CD4-positive, alpha-beta T cell treated with Interleukin-15 for 1 hour (primary cell): ENCODE results near the gene HYDIN.
"Not testable (repeated sequence)": the region's sequence is repeated elsewhere in the genome, so short reads cannot be mapped to it uniquely, and the experiment has no call there.

Experiments used
- DNase-seq: peaks from one replicate; pipeline ENCODE4 v3.0.0-alpha.2; 2020

HYDIN gene

DNA sequence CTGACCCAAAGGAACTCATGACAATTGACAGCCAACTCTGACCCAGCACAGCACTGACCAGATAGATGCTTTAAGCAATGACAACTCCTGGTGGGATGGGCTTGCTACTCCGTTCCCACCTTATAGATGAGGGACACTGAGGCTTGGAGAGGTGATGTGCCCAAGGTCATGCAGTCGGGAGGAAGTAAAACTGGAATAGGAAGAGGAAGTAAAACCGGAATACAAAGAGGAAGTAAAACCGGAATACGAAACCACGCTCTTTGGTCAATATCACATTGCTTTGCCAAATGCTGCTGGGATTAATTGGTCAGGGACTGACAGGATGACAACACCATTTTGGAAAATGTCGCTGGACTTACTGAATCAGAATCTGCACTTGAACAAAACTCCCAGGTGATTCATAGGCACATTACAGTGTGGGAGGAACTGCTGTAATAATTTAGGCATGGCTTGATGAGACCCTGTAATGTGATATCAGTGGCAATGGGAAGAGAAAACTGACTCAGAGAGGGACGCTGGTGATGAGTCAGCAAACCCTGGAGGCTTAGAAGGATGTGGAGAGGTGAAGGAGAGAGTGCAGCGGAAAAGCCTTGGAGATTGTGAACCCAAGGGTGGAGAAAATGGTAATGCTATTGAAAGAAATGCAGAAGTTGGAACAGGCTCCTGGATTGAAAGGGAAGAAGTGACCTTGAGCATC, 243.4 kb downstream of the HYDIN start:
- DNase-seq = not testable (repeated sequence)

DNA sequence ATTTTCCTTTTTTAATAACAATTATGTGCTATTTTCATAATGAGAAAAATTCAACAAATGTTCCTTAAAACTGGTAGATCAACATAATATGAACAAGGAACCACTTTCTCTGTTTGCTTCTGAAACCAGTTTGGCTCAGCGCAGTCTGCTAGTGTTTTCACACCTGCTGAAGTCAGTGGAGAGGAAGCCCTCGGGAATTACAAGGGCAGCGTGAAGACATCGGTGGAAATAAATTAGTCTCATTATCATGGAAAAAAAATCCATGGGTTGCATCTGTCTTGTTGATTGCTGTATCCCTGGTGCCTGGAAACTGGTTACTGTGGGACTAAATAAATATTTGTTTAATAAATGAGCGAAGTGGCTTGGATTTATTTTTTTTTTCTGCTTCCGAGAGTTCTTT, 245.8 kb downstream of the HYDIN start:
- not testable (repeated sequence) for DNase-seq

DNA sequence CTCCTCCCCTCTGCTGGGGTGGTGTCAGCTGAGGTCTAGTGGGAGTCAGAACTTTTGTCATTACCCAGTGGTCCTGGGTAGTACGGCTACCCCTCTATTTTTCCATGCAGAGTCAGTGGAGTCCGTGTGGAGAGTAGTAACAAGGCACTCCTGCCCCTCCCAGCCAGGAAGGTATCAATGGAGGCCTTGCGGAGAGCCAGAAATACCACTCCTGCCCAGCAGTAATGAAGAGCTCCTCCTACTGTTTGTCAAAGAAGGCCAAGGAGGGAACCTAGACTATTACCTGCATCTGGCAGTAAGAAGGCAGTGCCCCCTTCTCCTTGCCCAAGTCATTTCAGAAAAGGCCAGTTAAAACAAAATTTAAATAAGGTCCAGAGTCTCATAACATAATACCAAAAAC, 262.2 kb downstream of the HYDIN start:
- not testable (repeated sequence) for DNase-seq

DNA sequence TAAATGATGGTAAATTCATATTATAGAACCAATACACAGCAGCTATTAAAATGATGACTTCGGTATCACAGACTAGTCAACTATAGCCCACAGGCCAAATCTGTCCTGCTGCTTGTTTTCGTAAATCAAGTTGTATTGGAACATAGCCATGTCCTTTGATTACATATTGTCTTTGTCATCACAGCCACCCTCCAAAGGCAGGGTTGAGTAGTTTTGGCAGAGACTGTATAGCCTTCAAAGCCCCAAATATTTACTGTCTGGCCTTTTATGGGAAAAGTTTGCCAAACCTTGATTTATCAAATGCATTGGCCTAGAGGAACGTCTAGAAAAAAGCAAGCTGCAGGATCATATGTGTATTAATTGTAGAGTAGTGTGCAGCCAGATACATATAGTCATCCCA, 270.4 kb downstream of the HYDIN start:
- DNase-seq = not testable (repeated sequence)

DNA sequence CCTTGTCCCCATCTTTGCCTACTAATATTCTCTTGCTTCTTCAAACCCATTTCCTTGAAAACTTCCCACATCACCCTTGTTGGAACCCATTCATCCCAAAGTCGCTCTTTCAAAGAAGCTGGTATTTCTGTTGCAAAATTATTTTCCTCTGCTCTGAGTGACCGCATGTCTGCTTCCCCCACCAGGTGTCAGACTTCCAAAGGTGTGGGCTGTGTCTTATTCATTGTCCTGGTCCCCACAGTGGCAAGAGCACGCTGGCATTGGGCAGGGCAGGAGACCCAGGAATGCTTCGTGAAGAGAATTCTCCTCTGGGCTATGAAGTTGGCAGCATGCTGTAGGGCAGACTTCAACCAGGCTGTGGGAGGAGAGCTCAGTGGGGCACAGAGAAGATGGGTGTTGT, 275.6 kb downstream of the HYDIN start:
- not testable (repeated sequence) for DNase-seq

DNA sequence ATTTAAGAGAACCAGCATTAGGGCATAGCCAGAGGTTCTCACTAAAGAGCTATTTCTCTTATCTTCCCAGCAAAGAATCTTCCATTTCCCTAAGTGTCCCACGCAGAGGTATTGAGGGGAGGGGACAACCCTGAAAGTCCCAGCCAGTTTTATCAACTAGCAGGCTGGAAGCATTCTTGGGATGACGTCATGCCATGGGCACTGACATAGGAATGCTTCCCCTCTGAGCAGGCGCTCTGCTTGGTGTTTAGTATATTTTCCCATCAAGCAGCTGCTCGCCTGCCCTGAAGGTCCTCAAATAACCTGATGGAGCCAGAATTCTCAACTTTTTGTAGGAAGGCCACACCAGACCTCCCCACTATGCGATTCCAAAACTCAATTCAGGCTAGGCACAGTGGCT, 276.7 kb downstream of the HYDIN start:
- not testable (repeated sequence) for DNase-seq

DNA sequence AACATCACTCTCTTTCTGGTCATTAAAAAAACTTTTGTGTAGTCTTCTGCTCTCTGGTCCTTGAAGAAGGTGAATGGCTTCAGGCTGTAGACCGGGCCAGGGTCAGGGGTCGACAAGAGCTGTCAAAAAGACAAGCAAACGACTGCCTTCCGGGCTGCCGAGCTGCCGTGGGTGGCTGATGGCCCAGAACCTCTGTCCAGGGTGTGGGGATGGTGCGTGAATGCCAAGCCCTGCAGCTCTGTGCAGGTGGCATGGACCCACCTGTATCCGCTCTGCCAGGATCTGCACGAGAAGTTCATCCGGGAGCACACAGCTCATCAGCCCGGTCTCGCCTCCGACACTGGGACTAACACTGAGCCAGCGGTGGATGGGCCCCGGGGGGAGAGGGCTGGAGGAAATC, 287.0 kb downstream of the HYDIN start:
- not testable (repeated sequence) for DNase-seq

DNA sequence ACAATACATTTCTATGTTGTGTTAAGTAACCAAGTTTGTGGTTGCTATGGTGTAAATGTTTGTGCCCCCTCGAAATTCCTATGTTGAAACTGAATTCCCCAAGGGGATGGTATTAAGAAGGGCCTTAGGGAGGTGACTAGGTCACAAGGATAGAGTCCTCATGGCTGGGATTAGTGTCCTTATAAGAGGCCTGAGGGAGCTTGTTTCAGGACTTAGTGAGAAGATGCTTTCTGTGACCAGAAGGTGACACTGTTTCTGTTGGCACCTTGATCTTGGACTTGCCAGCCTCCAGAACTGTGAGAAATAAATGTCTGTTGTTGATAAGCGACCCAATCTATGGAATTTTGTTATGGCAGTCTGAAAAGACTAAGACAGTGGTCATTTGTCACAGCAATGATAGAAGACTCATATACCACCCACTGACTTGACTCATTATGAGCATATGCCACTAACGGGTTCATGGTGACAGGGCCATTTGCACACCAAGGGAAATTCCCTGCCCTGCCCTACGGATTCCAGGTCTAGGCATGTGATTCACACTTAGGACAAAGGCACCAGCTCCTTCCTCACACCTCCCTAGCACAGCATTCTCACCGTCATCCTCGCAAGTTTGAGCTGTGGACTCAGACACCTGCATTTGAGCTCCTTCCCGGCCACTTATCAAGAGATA, 290.7 kb downstream of the HYDIN start:
- DNase-seq = not testable (repeated sequence)

DNA sequence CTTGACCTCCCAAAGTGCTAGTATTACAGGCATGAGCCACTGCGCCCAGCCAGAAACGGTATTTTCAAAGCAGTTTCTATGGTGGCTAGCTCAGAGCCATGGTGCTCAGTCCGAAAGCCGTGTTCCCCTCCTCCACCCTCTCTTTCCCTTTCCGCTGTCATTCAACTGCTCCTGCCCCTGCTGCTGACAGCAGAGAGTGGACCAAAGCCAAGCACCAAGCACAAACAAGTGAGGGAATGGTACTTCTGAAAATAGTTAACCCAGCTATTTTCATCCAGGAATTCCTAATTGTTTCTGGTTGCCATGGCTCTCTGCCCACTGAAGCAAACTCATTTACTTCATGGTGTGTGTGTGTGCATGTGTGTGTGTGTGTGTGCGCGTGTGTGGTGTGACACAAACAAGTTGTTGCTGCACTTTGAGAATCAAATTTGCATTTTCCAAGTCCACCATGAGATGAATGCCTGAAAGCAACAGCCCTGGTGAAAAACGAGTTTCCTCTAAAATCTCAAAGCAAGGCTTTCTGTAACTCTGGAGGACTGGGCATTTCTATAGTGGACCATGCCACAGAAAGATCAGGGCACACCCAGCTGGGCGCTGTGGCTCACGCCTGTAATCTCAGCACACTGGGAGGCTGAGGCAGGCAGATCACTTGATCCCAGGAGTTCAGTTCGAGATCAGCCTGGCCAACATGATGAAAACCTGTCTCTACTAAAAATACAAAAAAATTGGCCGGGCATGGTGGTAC, 293.6 kb downstream of the HYDIN start:
- not testable (repeated sequence) for DNase-seq

DNA sequence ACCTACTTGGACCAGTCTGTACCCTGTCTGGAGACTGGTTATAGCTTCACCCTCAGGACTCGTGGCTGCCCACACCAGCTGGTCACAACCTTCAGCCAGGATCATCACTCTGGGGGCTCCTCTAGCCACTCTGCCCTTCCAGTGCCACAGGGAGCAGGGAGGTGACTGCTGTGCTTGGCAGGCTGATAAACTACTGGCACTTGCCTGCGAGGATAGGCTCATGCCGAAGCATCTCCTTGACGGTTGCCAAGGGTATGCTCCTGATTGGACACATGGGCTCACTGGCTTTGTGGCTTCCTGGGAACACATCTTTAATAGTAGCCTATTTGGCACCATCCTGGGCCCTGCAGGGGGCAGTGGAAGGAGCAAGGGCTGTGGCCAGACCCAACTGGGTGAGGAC, 295.2 kb downstream of the HYDIN start:
- not testable (repeated sequence) for DNase-seq

DNA sequence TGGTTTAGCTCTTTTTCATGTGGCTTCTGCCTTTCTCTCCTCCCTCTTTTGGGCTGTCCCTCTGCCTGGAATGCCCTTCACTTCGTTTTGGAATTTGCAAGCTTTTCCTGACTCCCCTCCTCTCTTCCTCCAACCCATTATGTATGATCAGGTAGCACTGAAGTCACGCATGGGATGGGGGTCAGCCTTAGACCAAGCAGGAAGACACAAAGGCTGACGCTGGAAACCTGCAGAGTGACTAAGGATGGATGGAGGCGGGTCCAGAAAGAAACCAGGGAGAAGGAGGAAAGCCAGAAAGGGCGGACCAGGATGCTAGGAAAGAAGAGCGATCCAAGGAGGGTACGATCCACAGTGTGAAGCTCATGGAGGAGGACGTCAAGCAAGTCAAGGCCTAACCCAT, 296.8 kb downstream of the HYDIN start:
- not testable (repeated sequence) for DNase-seq

DNA sequence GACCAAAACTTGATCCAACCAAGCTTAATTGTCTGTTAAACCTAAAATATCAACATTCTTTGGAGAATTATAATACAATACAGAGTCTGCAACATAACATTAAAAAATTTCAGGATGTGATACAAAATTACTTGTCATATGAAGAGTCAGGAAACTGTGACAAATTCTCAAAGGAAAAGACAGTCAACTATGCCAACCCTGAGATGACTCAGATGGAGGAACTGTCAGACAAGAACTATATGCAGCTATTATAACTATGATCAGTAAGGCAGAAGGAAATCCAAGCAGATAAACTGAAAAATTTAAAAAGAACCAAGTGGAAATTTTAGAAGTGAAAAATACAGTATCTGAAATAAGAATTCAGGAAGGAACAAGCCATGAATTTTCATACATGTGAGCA, 299.8 kb downstream of the HYDIN start:
- not testable (repeated sequence) for DNase-seq

DNA sequence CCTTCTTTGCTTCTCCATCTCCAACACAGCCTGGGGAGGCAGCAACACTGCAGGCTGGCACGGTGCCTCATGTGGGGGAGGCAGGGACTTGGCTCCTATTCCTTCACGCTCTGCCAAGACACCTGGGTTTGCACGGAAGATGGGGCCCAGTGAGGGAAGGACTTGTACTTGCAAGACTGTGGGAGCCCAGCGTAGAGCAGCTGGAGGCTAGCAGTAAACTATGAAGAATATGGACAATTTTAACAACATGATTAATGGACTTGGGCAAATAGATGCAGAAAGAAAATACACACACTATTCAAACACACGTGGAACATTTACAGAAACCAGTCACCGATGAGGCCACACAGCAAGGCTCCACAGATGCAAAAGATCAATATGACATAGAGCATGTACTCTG, 308.4 kb downstream of the HYDIN start:
- DNase-seq = not testable (repeated sequence)

DNA sequence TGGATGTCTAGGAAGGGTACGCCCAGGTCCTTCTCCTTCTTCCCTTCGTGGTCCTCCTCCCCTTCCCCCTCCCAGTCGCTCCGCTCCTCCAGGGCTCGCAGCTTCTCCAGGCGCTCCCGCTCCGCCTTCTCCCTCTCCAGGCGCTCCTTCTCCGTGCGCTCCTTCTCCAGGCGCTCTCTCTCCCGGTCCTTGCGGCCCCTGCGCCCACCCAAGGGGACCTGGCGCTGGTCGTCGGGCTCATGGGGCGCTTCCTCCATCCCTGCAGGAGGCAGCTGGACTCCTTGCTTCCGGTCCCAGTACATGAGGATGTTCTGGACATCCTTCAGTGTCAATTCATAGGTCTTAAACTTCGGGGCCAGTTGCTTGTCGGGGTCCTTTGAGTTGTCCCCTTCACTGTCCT, 309.9 kb downstream of the HYDIN start:
- DNase-seq = not testable (repeated sequence)

DNA sequence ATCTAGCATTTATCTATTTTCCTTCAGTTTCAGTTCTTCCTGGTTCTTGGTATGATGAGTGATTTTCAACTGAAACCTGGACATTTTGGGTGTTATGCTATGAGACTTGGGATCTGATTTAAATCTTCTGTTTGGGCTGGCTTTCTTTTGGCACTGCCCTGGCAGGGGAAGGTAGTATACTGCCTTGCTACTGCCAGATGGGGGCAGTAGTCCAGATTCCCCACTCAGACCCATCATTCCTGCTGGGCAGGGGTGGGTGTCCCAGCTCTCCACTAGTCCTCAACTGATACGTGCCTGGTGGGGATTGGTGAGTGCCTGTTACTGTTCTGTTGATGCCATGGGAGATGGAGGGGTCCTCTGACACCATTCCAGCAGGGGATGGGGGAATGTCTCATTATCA, 342.3 kb downstream of the HYDIN start:
- DNase-seq = not testable (repeated sequence)

DNA sequence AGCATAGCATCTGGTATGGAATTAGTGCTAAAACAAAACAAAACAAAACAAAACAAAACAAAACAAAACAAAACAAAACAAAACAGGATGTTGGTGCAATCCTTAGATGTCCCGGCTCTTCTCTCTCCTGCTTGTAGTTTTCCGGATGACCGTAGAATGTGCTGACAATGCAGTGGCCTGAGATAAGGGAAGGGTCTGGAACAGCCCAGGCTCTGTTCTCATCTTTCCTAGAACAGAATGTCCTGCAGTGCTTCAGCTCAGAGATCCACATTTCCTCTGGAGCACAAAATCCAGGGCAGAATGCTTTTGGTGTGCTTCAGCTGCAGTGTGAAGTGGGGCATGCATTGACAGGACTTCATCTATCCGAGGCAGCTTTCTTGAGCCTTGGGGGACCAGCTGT, 345.9 kb downstream of the HYDIN start:
- not testable (repeated sequence) for DNase-seq

DNA sequence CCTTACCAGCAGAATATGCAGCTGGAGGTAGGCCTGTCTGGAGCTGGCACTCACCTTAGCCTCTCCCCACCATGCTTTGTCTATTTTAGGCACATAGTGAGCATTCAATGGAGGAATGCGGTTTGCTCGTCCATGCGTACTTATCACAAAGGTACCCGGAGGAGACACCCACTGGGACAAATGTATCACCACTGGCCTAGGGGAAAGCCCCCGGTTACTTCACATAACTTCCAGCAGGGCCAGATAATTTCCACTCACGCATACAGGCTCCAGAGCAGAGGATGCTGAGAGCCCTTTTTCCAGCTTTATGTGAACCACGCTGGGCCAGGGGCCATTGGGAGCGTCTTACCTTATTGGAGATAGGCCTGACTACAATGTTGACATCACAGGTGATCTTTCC, 348.2 kb downstream of the HYDIN start:
- not testable (repeated sequence) for DNase-seq

DNA sequence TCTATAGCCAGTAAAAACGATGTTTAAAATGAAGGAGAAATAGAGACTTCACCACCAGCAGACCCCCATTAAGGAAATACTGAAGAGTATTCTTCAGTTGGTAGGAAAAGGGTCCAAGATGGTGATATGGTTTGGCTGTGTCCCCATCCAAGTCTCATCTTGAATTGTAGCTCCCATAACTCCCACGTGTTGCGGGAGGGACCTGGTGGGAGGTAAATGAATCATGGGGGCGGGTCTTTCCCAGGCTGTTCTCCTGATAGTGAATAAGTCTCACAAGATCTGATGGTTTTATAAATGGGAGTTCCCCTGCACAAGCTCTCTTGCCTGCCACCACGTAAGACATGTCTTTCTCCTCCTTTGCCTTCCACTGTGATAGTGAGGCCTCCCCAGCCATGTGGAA, 352.6 kb downstream of the HYDIN start:
- not testable (repeated sequence) for DNase-seq

DNA sequence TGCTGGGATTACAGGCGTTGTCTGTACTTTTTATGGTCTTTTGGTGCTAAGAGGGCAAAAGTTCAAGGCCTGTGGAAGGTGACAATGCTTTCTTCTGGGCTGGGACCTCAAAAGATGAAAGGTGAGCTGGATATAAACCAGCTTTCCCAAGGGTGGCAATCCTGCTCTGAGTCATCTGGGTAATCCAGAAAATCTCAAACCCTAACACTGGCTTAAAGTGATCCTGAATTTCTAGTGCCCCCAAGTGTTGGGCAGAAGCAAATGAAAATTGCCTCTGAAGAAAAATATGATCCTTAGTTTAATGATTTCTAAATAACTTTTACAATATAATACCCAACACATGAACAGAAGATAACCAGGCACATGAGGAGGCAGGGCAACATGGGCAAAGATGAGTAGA, 354.1 kb downstream of the HYDIN start:
- not testable (repeated sequence) for DNase-seq

DNA sequence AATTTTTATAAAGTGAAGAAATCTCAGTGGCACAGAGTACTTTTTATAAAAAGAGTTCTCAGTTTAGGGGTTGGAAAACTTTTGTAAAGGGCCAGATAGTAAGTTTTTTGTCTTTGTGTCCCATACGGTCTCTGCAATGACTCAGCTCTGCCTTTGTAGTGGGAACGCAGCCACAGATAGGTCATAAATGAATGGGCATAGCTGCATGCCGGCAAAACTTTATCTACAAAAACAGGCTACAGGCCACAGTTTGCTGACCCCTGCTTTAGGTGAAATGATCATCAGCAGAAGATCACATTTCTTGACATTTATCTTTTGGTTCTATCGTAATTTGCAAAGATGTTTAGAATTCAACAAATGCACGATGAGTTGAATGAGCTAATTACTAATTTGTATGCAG, 365.8 kb downstream of the HYDIN start:
- not testable (repeated sequence) for DNase-seq

DNA sequence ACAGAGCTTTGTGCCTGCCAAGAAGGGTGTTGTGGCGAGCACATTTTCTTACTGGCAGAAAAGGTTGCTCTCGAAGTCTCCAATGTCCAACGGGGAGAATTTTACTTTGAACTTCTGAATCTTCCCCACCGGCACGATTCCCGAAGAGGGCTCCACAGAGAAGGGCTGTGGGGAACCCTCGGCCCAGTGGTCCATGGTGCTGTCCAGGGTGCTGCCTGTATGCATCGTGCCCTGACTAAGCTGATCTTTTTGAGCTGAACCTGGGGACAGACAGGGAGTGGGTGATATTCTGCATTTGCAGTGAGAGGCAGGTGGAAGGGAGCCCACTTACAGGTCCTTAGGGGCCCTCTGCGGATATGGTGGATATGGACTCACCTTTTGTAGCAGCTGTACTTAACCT, 368.5 kb downstream of the HYDIN start:
- DNase-seq = not testable (repeated sequence)

DNA sequence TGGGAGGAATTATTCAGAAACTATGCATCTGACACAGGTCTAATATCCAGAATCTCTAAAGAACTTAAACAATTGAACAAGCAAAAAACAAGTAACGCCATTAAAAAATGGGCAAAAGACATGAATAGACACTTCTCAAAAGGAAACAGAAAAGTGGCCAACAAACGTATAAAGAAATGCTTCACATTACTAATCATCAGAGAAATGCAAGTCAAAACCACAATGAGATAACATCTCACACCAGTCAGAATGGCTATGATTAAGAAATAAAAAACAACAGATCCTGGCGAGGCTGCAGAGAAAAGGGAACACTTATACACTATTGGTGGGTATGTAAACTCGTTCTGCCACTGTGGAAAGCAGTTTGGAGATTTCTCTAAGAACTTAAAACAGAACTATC, 379.2 kb downstream of the HYDIN start:
- not testable (repeated sequence) for DNase-seq

DNA sequence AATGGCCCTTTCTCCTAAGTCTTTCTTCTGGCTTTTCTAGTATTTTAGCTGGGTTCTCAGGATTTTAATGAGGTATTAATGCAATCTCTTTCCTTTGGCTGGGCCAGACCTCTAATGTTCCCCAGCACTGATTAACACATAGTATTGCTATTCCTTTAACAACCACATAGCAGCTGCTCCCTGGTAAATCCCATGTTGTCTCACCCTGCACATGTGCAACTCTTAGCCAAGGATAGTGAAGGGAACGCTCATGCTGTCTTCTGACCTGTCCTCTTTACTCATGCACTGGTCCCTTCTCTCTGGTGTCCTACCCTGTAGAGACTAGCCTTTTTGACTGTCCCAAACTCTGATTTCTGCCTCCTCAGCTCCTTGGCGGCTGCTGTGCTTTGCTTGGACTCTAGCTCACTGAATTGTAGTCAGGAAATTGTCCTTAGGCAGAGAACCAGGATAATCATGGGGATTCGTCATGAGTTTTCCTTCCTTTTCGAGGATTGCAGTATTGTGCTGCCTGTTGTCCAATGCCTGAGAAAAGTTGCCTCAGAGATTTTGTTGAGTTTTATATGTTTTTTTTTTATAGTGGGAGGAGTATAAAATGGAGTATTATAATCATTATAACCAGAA, 406.9 kb downstream of the HYDIN start:
- not testable (repeated sequence) for DNase-seq
